Nephron progenitor cell (in vitro differentiated cells): ENCODE results near the gene GNPTG.

Experiments used
- DNase-seq: peaks from one replicate; pipeline ENCODE4 v3.0.0; 2021
- H3K27ac Mint-ChIP-seq: 2 replicates; pipeline ENCODE4 v1.8.0; 2021; ENCODE audit warnings: mild to moderate bottlenecking, moderate library complexity, mixed read lengths
- H3K27me3 Mint-ChIP-seq: 2 replicates; pipeline ENCODE4 v1.8.0; 2021; ENCODE audit warnings: mild to moderate bottlenecking, low read depth, mixed read lengths; ENCODE audit not compliant: poor library complexity
- H3K36me3 Mint-ChIP-seq: 2 replicates; pipeline ENCODE4 v1.8.0; 2021; ENCODE audit warnings: low read depth, mixed read lengths
- H3K4me1 Mint-ChIP-seq: 2 replicates; pipeline ENCODE4 v1.8.0; 2021; ENCODE audit warnings: mixed read lengths
- H3K4me3 Mint-ChIP-seq: 2 replicates; pipeline ENCODE4 v1.8.0; 2021; ENCODE audit warnings: mild to moderate bottlenecking, moderate library complexity, mixed read lengths
- H3K9me3 Mint-ChIP-seq: 2 replicates; pipeline ENCODE4 v1.8.0; 2021; ENCODE audit warnings: mild to moderate bottlenecking, moderate library complexity, mixed read lengths
- CTCF ChIP-seq: fragments of 200-600 bp; sonication (generic); IDR thresholded peaks from 2 replicates; pipeline ENCODE4 v1.5.0; 2021; ENCODE audit warnings: antibody characterized with exemption

Gene GNPTG

GRCh38 chr16:1378804-1379303, 27.1 kb downstream of the GNPTG start:
- Mint-ChIP-seq H3K27me3 (peaks cover 20% of the 10 kb centered on the region), H3K27ac (no peak overlapping the region), H3K36me3 (no peaks in the 10 kb centered on the region), H3K4me3 (peak overlapping the region; percentile 78), H3K4me1 (peaks cover 18% of the 10 kb centered on the region), H3K9me3 (no peaks in the 10 kb centered on the region)
- TF ChIP-seq CTCF, result no peak
- DNase-seq, result peak; percentile 50

GRCh38 chr16:1379304-1380076, 27.8 kb downstream of the GNPTG start:
- H3K27ac Mint-ChIP-seq, result no peak overlapping the region
- TF ChIP-seq CTCF, result no peak

GRCh38 chr16:1380195-1380594, 28.5 kb downstream of the GNPTG start:
- no peak for TF ChIP-seq CTCF
- peaks cover 20% of the 10 kb centered on the region for H3K27me3 Mint-ChIP-seq
- H3K36me3 Mint-ChIP-seq, result no peaks in the 10 kb centered on the region
- H3K27ac Mint-ChIP-seq, result no peak overlapping the region
- no peaks in the 10 kb centered on the region for H3K9me3 Mint-ChIP-seq
- peak overlapping the region; percentile 86 for H3K4me3 Mint-ChIP-seq
- peaks cover 18% of the 10 kb centered on the region for H3K4me1 Mint-ChIP-seq
- DNase-seq, result no peak

More at GRCh38 chr16:1379304-1380076, 27.8 kb downstream of the GNPTG start:
- Mint-ChIP-seq H3K4me3 (peak overlapping the region; percentile 86), H3K4me1 (peaks cover 18% of the 10 kb centered on the region), H3K9me3 (no peaks in the 10 kb centered on the region), H3K27me3 (peaks cover 20% of the 10 kb centered on the region), H3K36me3 (no peaks in the 10 kb centered on the region)
- DNase-seq, result peak; percentile 84

GRCh38 chr16:1381612-1382406, 30.1 kb downstream of the GNPTG start:
- Mint-ChIP-seq H3K27me3 (peaks cover 20% of the 10 kb centered on the region), H3K4me3 (no peak overlapping the region), H3K27ac (no peak overlapping the region), H3K4me1 (peaks cover 18% of the 10 kb centered on the region), H3K36me3 (no peaks in the 10 kb centered on the region), H3K9me3 (no peaks in the 10 kb centered on the region)
- no peak for DNase-seq
- TF ChIP-seq CTCF, result no peak

- Mint-ChIP-seq H3K27me3 (peaks cover 7% of the 10 kb centered on the region), H3K9me3 (no peaks in the 10 kb centered on the region), H3K4me3 (no peak overlapping the region), H3K4me1 (peaks cover 9% of the 10 kb centered on the region), H3K27ac (no peak overlapping the region), H3K36me3 (no peaks in the 10 kb centered on the region)
- DNase-seq, result no peak
- no peak for TF ChIP-seq CTCF
Measured at GRCh38 chr16:1383556-1383955, 31.8 kb downstream of the GNPTG start.
